HG03135 (cell line): Measurements from ENCODE around the gene ARL10.
"Not testable (repeated sequence)": the region's sequence is repeated elsewhere in the genome, so short reads cannot be mapped to it uniquely, and the experiment has no call there.

Experiments used
- ATAC-seq: cut with Tn5 transposase; IDR thresholded peaks from one replicate; pipeline ENCODE4 v1.9.1; 2021; ENCODE audit warnings: mild to moderate bottlenecking, moderate library complexity; ENCODE audit not compliant: unreplicated experiment

The ARL10 gene

GRCh38 chr5:176388003-176388443, 22.7 kb downstream of the ARL10 start:
- ATAC-seq = no peak

GRCh38 chr5:176388444-176389134, 23.3 kb downstream of the ARL10 start, which contains the start of the genes HIGD2A and NOP16:
Gene HIGD2A (plus strand): TSS chr5:176388751. CDS start chr5:176388820, 69 bp downstream.
Gene NOP16 (minus strand): TSS chr5:176388598. CDS start chr5:176388539, 59 bp downstream.
- ATAC-seq = peak; percentile 87

GRCh38 chr5:176389135-176390123, 24.1 kb downstream of the ARL10 start:
- ATAC-seq = peak; percentile 31

- no peak for ATAC-seq
Observed at GRCh38 chr5:176391479-176391878, 26.2 kb downstream of the ARL10 start.

GRCh38 chr5:176391999-176392398, 26.7 kb downstream of the ARL10 start:
- ATAC-seq = no peak

GRCh38 chr5:176392526-176392925, 27.2 kb downstream of the ARL10 start:
- ATAC-seq = no peak

GRCh38 chr5:176394096-176394495, 28.8 kb downstream of the ARL10 start:
- ATAC-seq = no peak

GRCh38 chr5:176394881-176395675, 29.8 kb downstream of the ARL10 start:
- ATAC-seq = no peak

GRCh38 chr5:176396330-176396729, 31.0 kb downstream of the ARL10 start:
- no peak for ATAC-seq

- no peak for ATAC-seq
Observed at GRCh38 chr5:176397736-176398420, 32.6 kb downstream of the ARL10 start.

GRCh38 chr5:176400382-176401156, 35.3 kb downstream of the ARL10 start:
- no peak for ATAC-seq

- no peak for ATAC-seq
Observed at GRCh38 chr5:176401281-176402205, 36.3 kb downstream of the ARL10 start.

GRCh38 chr5:176405656-176406435, 40.6 kb downstream of the ARL10 start:
- ATAC-seq = no peak

GRCh38 chr5:176406436-176407052, 41.3 kb downstream of the ARL10 start:
- ATAC-seq = no peak

GRCh38 chr5:176407456-176408251, 42.4 kb downstream of the ARL10 start:
- ATAC-seq = no peak

GRCh38 chr5:176408252-176408573, 42.9 kb downstream of the ARL10 start:
- ATAC-seq = not testable (repeated sequence)
